Cardiac septum (tissue), 1 donor: ENCODE results near the gene LAMTOR4. TPM values are rescaled to one million over a fixed set of nuclear protein-coding genes. Genes with fewer than 3 reads are reported as not detected.
"Not testable (repeated sequence)": the region's sequence is repeated elsewhere in the genome, so short reads cannot be mapped to it uniquely, and the experiment has no call there.

Experiments used
- DNase-seq: peaks from one replicate; pipeline ENCODE4 v3.0.0-alpha.2; 2020; ENCODE audit warnings: low spot score
- intact Hi-C: fragments of 100-400 bp; cut with DNase I; formaldehyde crosslinking; loops from one replicate; pipeline ENCODE4 v1.14.0; 2022
- total RNA-seq: library from RNA; stranded (reverse); fragmentation: NEBNext Ultra II Directional; extraction: Animal tissue kit (Norgen Biotek cat#: 25700); gene quantifications from one replicate; pipeline ENCODE4 v1.2.1, GENCODE V29; 2021
- donor health status: DM: no; HTN: no; CAD: no.

Gene LAMTOR4
- total RNA-seq, 1 donor from 2014 or later, result 89.1 TPM

DNA sequence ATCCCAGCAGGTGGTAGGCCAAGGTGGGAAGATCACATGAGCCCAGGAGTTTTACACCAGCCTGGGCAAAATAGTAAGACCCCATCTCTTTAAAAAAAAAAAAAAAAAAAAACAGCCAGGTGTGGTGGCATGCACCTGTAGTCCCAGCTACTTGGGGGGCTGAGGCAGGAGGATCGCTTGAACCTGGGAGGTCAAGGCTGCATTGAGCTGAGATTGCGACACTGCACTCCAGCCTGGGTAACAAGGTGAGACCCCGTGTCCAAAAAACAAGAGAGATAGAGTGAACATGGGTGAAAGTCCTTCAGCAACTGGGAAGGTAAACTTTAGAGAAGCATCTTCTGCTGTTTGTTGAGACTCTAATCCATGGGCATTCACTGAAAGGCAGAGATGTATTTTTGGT is 6.3 kb upstream of the LAMTOR4 start:
- no peak for DNase-seq
- intact Hi-C loops, result no loop called here

DNA sequence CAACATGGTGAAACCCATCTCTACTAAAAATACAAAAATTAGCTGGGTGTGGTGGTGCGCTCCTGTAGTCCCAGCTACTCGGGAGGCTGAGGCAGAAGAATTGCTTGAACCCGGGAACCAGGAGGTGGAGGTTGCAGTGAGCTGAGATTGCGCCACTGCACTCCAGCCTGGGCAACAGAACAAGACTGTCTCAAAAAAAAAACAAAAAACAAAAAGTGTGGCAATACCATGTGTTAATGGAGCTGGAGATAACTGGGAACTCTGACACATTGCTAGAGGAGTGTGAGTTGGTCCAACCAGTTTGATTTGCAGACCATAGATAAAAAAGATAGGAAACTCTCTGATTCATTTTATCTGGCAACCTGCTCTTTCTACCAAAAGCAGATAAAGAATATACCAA is 2.4 kb upstream of the LAMTOR4 start:
- DNase-seq, intact Hi-C loops: not testable (repeated sequence)

GRCh38 chr7:100147278-100147677 is 1.4 kb upstream of the LAMTOR4 start:
- no peak for DNase-seq
- intact Hi-C loops, result no loop called here

GRCh38 chr7:100148225-100148558 is 526 bp upstream of the LAMTOR4 start:
- intact Hi-C loops, result no loop called here
- no peak for DNase-seq

DNA sequence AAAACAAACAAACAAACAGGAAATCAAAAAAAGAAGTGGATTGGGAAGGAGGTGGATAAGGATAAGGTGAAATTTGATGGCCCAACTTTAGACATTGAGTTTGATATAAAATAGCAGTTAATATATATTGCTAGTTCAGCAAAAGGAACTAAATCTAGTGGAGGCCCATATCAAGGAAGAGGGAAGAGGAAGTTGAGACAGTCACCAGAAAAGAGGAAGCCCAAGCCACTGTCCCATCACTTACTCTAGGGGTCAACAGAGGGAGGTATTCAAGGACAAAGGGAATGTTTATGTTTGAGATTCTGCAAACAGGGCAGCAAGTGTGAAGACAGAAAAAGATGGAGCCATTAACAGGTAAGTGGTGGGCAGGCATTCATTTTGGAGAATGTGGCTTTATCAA is 3.7 kb downstream of the LAMTOR4 start:
- DNase-seq, result no peak
- intact Hi-C loops, result no loop called here

DNA sequence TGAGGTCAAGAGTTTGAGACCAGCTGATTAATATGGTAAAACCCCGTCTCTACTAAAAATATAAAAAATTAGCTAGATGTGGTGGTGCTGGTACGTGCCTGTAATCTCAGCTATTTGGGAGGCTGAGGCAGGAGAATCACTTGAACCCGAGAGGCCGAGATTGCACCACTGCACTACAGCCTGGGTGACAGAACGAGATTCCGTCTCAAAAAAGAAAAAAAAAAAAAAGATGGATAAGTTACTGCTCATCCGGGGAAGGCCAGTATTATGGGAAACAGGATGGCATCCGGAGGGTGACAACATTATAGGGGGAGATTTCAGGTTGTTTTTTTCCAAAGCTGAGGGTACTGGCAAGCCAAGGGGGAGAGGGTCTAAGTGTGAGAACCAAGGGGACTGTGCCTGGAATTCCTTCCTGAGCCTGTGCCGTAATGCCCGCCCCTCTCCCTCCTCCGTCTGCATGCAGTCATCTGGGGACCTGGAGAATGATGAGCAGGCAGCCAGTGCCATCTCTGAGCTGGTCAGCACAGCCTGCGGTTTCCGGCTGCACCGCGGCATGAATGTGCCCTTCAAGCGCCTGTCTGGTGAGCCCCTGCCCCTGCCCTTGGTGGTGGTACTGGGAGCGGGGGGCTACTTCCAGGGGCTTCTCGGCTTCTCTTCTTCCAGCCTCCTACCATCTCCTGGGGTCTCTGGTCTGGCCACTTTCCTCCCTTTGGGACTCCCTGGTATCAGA is 4.4 kb downstream of the LAMTOR4 start:
- no peak for DNase-seq
- intact Hi-C loops, result no loop called here

- DNase-seq, result no peak
- intact Hi-C loops, result no loop called here
Measured at GRCh38 chr7:100153708-100154535, 5.2 kb downstream of the LAMTOR4 start.

DNA sequence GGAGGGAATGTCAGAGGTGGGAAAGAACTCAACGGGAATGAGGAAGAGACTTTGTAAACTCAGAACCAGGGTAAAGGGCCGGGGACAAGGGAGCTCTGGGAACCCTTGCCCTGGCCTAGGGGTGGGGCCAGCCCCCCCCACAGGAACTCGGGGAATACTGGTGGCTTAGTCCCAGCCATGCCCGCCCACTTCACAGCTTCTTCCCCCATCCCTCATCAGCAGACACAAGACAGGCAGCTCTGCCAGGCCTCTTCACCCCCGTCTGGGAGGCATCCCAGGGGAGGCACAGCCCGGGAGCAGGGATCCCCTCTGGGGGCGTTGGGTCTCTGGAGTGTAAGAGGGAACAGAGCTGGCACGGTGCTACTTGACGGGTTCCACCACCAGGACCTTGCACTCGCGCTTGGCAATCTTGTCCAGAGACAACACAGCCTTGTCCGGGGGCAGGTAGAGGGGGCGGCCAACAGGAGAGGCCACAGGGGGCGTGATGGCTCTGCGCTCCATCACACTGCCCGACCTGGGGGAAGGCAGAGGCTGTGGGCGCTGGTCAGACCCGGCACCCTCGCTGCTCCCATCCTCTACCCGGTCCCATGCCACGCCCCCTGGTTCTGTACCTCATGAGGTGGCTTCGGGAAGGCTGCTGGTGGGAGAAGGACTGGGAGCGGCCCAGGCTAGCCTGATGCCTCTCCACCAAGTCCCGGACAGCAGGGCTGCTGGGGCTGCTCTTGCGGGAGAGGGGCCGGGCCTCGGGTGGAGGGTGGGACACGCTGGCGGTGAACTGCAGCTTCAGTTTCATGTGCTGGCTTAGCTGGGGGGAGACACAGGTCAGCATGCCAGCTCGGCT is 6.2 kb downstream of the LAMTOR4 start:
- intact Hi-C loops, result no loop called here
- DNase-seq, result no peak

GRCh38 chr7:100155553-100156317 is 7.0 kb downstream of the LAMTOR4 start:
- DNase-seq, result no peak
- intact Hi-C loops, result no loop called here

GRCh38 chr7:100156331-100157068 is 7.8 kb downstream of the LAMTOR4 start:
- intact Hi-C loops, result no loop called here
- DNase-seq, result no peak

- intact Hi-C loops, result no loop called here
- DNase-seq, result no peak
Measured at GRCh38 chr7:100157069-100157333, 8.3 kb downstream of the LAMTOR4 start.

- no peak for DNase-seq
- intact Hi-C loops, result no loop called here
Measured at GRCh38 chr7:100157334-100158228, 8.9 kb downstream of the LAMTOR4 start.

- intact Hi-C loops, result no loop called here
- DNase-seq, result peak; percentile 97
Measured at GRCh38 chr7:100158229-100159098, 9.7 kb downstream of the LAMTOR4 start, which contains the start of gene TRAPPC14. TSS of gene TRAPPC14 (minus strand) at chr7:100158723. CDS start at chr7:100158499, 224 bp downstream.

DNA sequence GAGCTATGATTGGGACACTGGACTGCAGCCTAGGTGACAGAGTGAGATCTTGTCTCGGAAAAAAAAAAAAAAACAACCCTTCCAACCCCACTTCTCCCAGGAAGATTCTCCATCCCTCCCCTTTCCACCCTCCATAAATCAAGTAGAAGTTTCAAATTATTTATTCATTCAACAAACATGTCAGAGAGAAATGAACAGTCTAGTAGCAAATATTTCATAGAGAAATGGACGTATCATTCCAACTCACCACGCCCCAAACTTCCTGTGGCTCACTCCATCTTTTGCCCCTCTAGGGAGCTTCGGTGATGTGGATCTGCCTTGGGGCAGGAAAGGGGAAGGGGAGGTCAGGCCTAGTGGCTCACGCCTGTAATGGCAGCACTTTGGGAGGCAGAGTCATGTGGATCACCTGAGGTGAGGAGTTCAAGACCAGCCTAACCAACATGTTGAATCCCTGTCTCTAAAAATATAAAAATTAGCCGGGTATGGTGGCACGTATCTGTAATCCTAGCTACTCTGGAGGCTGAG is 10.4 kb downstream of the LAMTOR4 start:
- intact Hi-C loops, result no loop called here
- DNase-seq, result no peak

GRCh38 chr7:100160067-100160466 is 11.3 kb downstream of the LAMTOR4 start:
- DNase-seq, result no peak
- intact Hi-C loops, result no loop called here

GRCh38 chr7:100163006-100163531 is 14.4 kb downstream of the LAMTOR4 start:
- intact Hi-C loops, result no loop called here

DNA sequence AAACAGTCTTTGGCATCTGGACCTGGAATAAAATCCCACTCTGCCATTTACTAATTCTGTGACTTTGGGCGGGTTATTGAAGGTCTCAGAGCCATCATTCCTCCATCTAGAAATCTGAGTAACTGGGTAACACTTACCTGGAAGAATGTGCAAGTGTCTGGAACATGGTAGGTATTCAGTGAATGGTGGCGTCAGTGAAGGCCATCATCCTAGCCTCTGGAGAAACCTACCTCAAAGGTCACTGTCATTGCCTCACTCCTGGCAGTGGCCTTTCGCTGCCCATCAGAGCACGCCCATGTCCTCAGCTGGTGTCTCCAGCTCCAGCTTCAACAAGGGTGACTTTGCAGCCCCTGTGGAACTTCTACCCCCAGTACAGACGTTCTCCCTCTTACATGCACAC is 15.2 kb downstream of the LAMTOR4 start:
- no peak for DNase-seq
- intact Hi-C loops, result no loop called here

More at GRCh38 chr7:100163006-100163531, 14.4 kb downstream of the LAMTOR4 start:
- DNase-seq, result no peak
